ENCODE data around the gene RNF126.

RNF126 gene

DNA sequence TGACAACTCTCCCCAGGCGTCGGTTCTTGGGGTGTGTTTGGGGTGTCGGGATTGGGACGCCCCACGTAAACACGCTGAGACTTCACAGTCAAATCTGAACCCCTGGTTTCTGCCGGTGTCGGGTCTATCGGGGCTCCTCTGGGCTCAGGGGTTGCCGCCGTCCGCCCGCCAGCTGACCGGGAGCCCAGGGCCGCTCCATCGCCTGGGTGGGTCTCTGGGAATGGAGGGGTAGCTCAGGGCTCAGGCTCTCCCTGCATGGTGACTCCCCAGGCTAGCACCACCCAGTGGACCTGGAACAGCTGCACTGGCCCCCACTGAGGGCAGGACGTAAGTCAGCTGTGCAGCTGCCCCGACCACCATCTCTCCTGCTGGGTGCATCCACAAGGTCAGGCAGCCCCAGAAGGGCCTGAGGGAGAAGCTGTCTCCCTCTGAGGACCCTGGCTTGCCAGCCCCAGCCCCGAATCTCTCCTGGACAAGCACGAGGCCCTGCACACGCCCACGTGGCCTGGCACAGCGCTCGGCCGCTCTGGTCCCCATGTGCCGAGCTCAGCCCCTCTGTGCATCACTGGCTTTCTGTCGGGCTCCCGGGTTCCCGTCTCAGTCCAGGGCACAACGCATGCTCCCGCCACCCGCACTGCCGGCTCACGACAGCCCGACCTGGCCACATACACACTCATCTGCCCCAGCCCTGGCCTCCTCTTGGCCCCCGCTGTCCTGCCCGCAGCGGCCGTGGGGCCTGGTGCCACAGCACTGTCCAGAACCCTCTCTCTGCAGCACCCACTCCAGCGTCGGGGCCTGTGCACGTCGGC is 6.1 kb downstream of the RNF126 start:
- peaks cover 20% of the 10 kb centered on the region for H3K4me1 ChIP-seq (ENCODE audit: low read length)
- H3K27me3 ChIP-seq (ENCODE audit: low read depth, low read length), result no peaks in the 10 kb centered on the region
- no peak overlapping the region for H3K9ac ChIP-seq (ENCODE audit: low read length)
- peaks cover 100% of the 10 kb centered on the region for H3K79me2 ChIP-seq (ENCODE audit: low read length)
- H2AFZ ChIP-seq (ENCODE audit: low read depth, low read length), result no peak overlapping the region
- no peak overlapping the region for H3K27ac ChIP-seq (ENCODE audit: low read length)
- H3K9me3 ChIP-seq (ENCODE audit: insufficient read depth, low read length), result no peaks in the 10 kb centered on the region
- peaks cover 97% of the 10 kb centered on the region for H4K20me1 ChIP-seq (ENCODE audit: insufficient read depth, low read length)
- H3K4me2 ChIP-seq (ENCODE audit: low read length), result no peak overlapping the region
- H3K4me3 ChIP-seq (ENCODE audit: low read length), result no peak overlapping the region
- no peak for TF ChIP-seq EZH2phosphoT487 (IDR thresholded peaks at IDR 0.05; ENCODE audit: low read depth)
- TF ChIP-seq, protein P1, sequence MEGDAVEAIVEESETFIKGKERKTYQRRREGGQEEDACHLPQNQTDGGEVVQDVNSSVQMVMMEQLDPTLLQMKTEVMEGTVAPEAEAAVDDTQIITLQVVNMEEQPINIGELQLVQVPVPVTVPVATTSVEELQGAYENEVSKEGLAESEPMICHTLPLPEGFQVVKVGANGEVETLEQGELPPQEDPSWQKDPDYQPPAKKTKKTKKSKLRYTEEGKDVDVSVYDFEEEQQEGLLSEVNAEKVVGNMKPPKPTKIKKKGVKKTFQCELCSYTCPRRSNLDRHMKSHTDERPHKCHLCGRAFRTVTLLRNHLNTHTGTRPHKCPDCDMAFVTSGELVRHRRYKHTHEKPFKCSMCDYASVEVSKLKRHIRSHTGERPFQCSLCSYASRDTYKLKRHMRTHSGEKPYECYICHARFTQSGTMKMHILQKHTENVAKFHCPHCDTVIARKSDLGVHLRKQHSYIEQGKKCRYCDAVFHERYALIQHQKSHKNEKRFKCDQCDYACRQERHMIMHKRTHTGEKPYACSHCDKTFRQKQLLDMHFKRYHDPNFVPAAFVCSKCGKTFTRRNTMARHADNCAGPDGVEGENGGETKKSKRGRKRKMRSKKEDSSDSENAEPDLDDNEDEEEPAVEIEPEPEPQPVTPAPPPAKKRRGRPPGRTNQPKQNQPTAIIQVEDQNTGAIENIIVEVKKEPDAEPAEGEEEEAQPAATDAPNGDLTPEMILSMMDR (IDR thresholded peaks at IDR 0.05; ENCODE audit: low read depth, low read length), result no peak
- H3K36me3 ChIP-seq (replicated peaks; ENCODE audit: low read depth, low read length), result peaks cover 48% of the 10 kb centered on the region

DNA sequence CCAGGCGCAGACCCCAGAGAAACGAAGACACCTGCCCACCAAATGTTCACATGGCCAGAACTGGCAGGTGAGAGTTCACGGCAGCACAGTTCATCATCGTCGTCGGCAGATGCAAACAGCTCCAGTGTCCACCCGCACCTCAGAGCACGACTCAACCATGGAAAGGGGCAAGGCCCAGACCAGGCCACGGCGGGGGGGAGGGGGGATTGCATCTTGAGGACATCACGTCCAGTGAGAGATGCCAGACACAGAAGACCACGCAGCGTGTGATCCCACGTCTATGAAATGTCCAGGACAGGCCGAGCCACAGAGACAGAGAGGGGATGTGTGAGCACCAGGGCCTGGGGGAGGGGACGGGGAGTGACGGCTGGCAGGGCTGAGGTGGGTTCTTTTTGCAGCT is 7.3 kb downstream of the RNF126 start:
- Histone ChIP-seq H3K36me3 (replicated peaks; ENCODE audit: low read depth, low read length) (peaks cover 56% of the 10 kb centered on the region), H3K4me1 (ENCODE audit: low read length) (peaks cover 14% of the 10 kb centered on the region), H3K9me3 (ENCODE audit: insufficient read depth, low read length) (no peaks in the 10 kb centered on the region), H2AFZ (ENCODE audit: low read depth, low read length) (no peak overlapping the region), H3K27me3 (ENCODE audit: low read depth, low read length) (no peaks in the 10 kb centered on the region), H3K4me3 (ENCODE audit: low read length) (no peak overlapping the region), H3K79me2 (ENCODE audit: low read length) (peaks cover 100% of the 10 kb centered on the region), H3K27ac (ENCODE audit: low read length) (no peak overlapping the region), H4K20me1 (ENCODE audit: insufficient read depth, low read length) (peaks cover 96% of the 10 kb centered on the region), H3K9ac (ENCODE audit: low read length) (no peak overlapping the region), H3K4me2 (ENCODE audit: low read length) (no peak overlapping the region)
- TF ChIP-seq, protein P1 (IDR thresholded peaks at IDR 0.05; ENCODE audit: low read depth, low read length), result no peak
- TF ChIP-seq EZH2phosphoT487 (IDR thresholded peaks at IDR 0.05; ENCODE audit: low read depth), result no peak

DNA sequence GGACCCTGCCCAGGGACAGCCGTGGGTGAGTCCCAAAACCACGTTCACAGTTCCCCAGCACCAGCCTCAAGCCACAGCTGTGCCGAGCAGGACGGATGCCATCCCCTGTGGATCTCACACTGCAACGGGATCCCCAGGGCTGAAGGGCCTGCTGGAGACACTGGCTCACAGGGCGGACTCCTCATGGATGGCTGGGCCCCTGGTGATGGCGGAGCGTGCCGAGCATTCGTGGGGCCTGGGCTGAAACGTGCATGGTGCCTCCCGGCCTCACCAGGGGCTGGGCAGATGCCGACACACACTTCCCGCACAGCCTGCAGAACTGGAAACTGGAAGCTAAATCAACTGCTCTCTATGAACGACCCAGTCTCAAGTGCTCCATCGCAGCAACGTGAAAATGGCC is 9.6 kb downstream of the RNF126 start:
- Histone ChIP-seq H3K27ac (ENCODE audit: low read length) (no peak overlapping the region), H3K4me2 (ENCODE audit: low read length) (no peak overlapping the region), H4K20me1 (ENCODE audit: insufficient read depth, low read length) (peaks cover 74% of the 10 kb centered on the region), H3K27me3 (ENCODE audit: low read depth, low read length) (no peaks in the 10 kb centered on the region), H3K9me3 (ENCODE audit: insufficient read depth, low read length) (no peaks in the 10 kb centered on the region), H3K36me3 (replicated peaks; ENCODE audit: low read depth, low read length) (peaks cover 61% of the 10 kb centered on the region), H3K4me3 (ENCODE audit: low read length) (no peak overlapping the region), H3K4me1 (ENCODE audit: low read length) (no peaks in the 10 kb centered on the region), H3K79me2 (ENCODE audit: low read length) (peaks cover 77% of the 10 kb centered on the region), H2AFZ (ENCODE audit: low read depth, low read length) (no peak overlapping the region), H3K9ac (ENCODE audit: low read length) (no peak overlapping the region)
- TF ChIP-seq, protein P1 (IDR thresholded peaks at IDR 0.05; ENCODE audit: low read depth, low read length), result no peak
- TF ChIP-seq EZH2phosphoT487 (IDR thresholded peaks at IDR 0.05; ENCODE audit: low read depth), result no peak

DNA sequence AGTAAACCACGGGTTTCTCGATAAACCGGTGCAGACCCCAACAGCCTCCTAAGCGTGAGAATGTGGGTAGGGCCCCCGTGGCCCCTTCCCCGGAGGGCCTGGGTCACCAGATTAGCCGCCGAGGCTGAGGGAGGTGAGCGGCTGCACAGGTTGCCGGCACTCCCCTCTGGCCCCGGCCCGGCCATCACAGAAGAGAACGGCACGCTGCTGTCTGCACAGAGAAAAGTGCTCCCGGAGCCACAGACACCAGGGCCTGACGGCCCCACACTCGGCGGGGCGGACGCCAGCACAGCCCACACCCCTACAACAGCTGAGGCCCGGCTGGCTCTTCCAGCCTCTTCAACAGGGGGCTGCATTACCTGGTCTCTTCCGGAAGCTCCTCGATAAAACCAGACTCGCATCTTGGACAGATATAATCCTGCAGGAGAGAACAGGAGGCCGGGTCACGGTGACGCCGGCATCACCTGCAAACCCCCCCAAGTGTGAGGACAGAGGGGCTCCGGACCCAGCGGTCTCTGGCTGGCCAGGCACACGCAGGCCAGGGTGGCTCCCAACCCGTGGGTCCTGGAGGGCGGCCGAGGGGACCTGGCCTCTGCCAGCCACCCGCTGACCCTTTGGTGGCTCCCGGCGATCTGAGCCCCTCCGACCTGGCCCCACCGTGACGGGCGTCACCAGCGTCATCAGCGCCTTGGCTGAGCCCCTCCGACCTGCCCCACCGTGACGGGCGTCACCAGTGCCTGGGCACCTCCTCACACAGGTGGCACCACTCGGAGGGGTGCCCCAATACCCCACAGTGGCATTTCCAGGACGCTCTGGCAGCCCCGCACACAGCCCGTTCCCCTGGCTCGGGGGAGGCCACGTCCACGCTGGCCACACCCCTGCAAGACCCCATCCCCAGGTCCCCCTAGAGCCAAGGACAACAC is 10.3 kb downstream of the RNF126 start:
- no peak overlapping the region for H2AFZ ChIP-seq (ENCODE audit: low read depth, low read length)
- no peak for TF ChIP-seq EZH2phosphoT487 (IDR thresholded peaks at IDR 0.05; ENCODE audit: low read depth)
- TF ChIP-seq, protein P1 (IDR thresholded peaks at IDR 0.05; ENCODE audit: low read depth, low read length), result no peak
- no peaks in the 10 kb centered on the region for H3K27me3 ChIP-seq (ENCODE audit: low read depth, low read length)
- no peak overlapping the region for H3K4me3 ChIP-seq (ENCODE audit: low read length)
- peaks cover 56% of the 10 kb centered on the region for H3K36me3 ChIP-seq (replicated peaks; ENCODE audit: low read depth, low read length)
- no peaks in the 10 kb centered on the region for H3K9me3 ChIP-seq (ENCODE audit: insufficient read depth, low read length)
- H3K79me2 ChIP-seq (ENCODE audit: low read length), result peaks cover 70% of the 10 kb centered on the region
- no peak overlapping the region for H3K9ac ChIP-seq (ENCODE audit: low read length)
- no peak overlapping the region for H3K4me2 ChIP-seq (ENCODE audit: low read length)
- H3K27ac ChIP-seq (ENCODE audit: low read length), result no peak overlapping the region
- H4K20me1 ChIP-seq (ENCODE audit: insufficient read depth, low read length), result peaks cover 67% of the 10 kb centered on the region
- H3K4me1 ChIP-seq (ENCODE audit: low read length), result no peaks in the 10 kb centered on the region
